GM12873 (cell line): Measurements from ENCODE around the gene CTNNA3.

Experiments
- CTCF ChIP-seq: IDR thresholded peaks from 2 replicates; pipeline ENCODE4 v1.5.1; 2012; ENCODE audit warnings: low read depth, mild to moderate bottlenecking, moderate library complexity, low read length, control low read depth; ENCODE audit not compliant: insufficient read depth; ENCODE audit errors: missing control alignments

The CTNNA3 gene

GRCh38 chr10:67662415-67662814 is 33.6 kb downstream of the CTNNA3 start:
- no peak for TF ChIP-seq CTCF

DNA sequence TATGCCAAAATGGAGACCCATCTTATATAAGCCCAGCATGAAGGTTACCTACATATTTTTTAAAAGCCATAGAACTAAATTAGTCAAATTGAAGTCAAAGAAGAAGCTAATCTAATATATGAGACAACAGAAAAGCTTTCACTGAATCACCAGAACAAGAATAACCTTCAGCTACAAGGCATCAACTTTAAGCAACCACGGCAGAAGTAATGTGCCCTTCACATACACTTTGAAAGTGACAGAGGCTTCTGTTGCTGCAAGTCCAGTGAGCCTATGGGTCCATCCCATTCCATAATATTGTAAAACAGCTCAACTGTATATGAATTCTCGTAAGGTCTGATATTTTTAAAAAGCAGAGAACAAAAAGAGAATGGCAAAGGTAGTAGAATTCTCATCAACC is 36.5 kb downstream of the CTNNA3 start:
- TF ChIP-seq CTCF = no peak

- peak; percentile 9 for TF ChIP-seq CTCF
Observed at GRCh38 chr10:67657775-67658174, 38.2 kb downstream of the CTNNA3 start.

- TF ChIP-seq CTCF = no peak
Observed at GRCh38 chr10:67650558-67650957, 45.4 kb downstream of the CTNNA3 start.

GRCh38 chr10:67648613-67649229 is 47.3 kb downstream of the CTNNA3 start:
- TF ChIP-seq CTCF = no peak

GRCh38 chr10:67630904-67631303 is 65.1 kb downstream of the CTNNA3 start:
- no peak for TF ChIP-seq CTCF

DNA sequence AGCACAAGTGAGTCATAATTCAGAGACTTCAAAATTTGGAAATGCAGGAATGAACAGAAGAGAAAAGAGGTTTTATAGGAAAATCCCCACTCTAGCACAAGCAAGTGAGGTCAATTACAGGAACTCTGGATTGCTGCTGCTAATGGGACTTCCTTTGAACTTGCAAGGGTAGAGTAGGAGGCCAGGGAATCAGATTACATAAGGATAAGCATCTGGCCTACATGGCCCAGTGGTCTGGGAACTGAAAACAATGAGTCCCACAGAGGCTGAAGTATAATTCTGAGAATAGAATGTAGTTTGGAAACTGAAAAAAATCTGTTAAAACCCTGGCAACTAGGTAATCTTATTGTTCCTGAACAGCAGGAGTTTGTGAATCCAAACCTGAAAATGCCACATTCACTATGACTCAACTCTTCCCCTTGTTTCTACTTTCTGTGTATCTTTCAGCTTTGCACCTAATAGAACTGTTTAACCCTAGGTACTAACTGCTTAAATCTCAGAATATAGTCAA is 66.5 kb downstream of the CTNNA3 start:
- TF ChIP-seq CTCF = no peak

- no peak for TF ChIP-seq CTCF
Observed at GRCh38 chr10:67622984-67623383, 73.0 kb downstream of the CTNNA3 start.
